KMS-11 (cell line): ENCODE data around the gene OR52L1.
"Not testable (repeated sequence)": the region's sequence is repeated elsewhere in the genome, so short reads cannot be mapped to it uniquely, and the experiment has no call there.

Source experiments
- H2AFZ ChIP-seq: fragments of 200-600 bp; sonication (generic); 2 replicates; pipeline ENCODE4 v1.6.1; 2016; ENCODE audit warnings: antibody characterized with exemption, mixed run types, low read depth
- H3K27ac ChIP-seq: fragments of 200-600 bp; sonication (generic); 2 replicates; pipeline ENCODE4 v1.6.1; 2016; ENCODE audit warnings: mild to moderate bottlenecking, mixed run types
- H3K27me3 ChIP-seq: fragments of 200-600 bp; sonication (generic); 2 replicates; pipeline ENCODE4 v1.6.1; 2017; ENCODE audit warnings: mild to moderate bottlenecking, low read depth, mixed run types, moderate library complexity; ENCODE audit not compliant: insufficient read depth
- H3K36me3 ChIP-seq: fragments of 200-600 bp; sonication (generic); 2 replicates; pipeline ENCODE4 v1.6.1; 2017; ENCODE audit warnings: mild to moderate bottlenecking, mixed run types; ENCODE audit not compliant: insufficient read depth
- H3K4me1 ChIP-seq: fragments of 200-600 bp; sonication (generic); 2 replicates; pipeline ENCODE4 v1.6.1; 2016; ENCODE audit warnings: mild to moderate bottlenecking, low read depth, mixed run types; ENCODE audit not compliant: poor library complexity, severe bottlenecking
- H3K4me2 ChIP-seq: fragments of 200-600 bp; sonication (generic); 2 replicates; pipeline ENCODE4 v1.7.0; 2016; ENCODE audit warnings: mild to moderate bottlenecking, mixed run types
- H3K4me3 ChIP-seq: fragments of 200-600 bp; sonication (generic); IDR thresholded peaks from 2 replicates; pipeline ENCODE4 v1.6.1; 2017; ENCODE audit warnings: low read depth, low read length, mixed read lengths; ENCODE audit not compliant: insufficient read depth
- H3K79me2 ChIP-seq: fragments of 200-600 bp; sonication (generic); 2 replicates; pipeline ENCODE4 v1.6.1; 2016; ENCODE audit warnings: low read depth, mixed run types; ENCODE audit not compliant: insufficient read depth
- H3K9ac ChIP-seq: fragments of 200-600 bp; sonication (generic); 2 replicates; pipeline ENCODE4 v1.6.1; 2016; ENCODE audit warnings: mild to moderate bottlenecking, mixed run types
- H4K20me1 ChIP-seq: fragments of 200-600 bp; sonication (generic); 2 replicates; pipeline ENCODE4 v1.6.1; 2016; ENCODE audit warnings: mild to moderate bottlenecking, mixed run types; ENCODE audit not compliant: insufficient read depth
- CTCF ChIP-seq: fragments of 200-600 bp; sonication (generic); conservative IDR thresholded peaks from 2 replicates; pipeline ENCODE4 v1.6.1; 2017; ENCODE audit warnings: low read depth, mild to moderate bottlenecking, antibody characterized with exemption, low read length, moderate library complexity, mixed read lengths

OR52L1 gene

GRCh38 chr11:5968394-5968793, 18.4 kb downstream of the OR52L1 start, which contains the start of gene OR56A5:
TSS of gene OR56A5 (minus strand) at chr11:5968494. CDS start at chr11:5968494, 0 bp downstream.
- no peak within 1 kb of the TSS for H3K4me3 ChIP-seq
- H3K79me2 ChIP-seq: no peaks in the 10 kb centered on the region
- TF ChIP-seq CTCF: no peak

GRCh38 chr11:5967708-5968107, 19.1 kb downstream of the OR52L1 start:
- Histone ChIP-seq H2AFZ (no peak overlapping the region), H3K4me2 (no peak overlapping the region), H3K4me1 (peaks cover under 1% of the 10 kb centered on the region), H3K27me3 (no peaks in the 10 kb centered on the region), H4K20me1 (no peaks in the 10 kb centered on the region), H3K79me2 (no peaks in the 10 kb centered on the region), H3K27ac (no peak overlapping the region), H3K4me3 (no peak overlapping the region), H3K36me3 (no peaks in the 10 kb centered on the region), H3K9ac (no peak overlapping the region)
- no peak for TF ChIP-seq CTCF

More at GRCh38 chr11:5968394-5968793, 18.4 kb downstream of the OR52L1 start, which contains the start of gene OR56A5:
- H4K20me1 ChIP-seq: no peaks in the 10 kb centered on the region
- no peaks in the 10 kb centered on the region for H3K27me3 ChIP-seq
- peaks cover 8% of the 10 kb centered on the region for H3K4me1 ChIP-seq
- H3K27ac ChIP-seq: no peak within 1 kb of the TSS
- no peak within 1 kb of the TSS for H2AFZ ChIP-seq
- H3K9ac ChIP-seq: no peak within 1 kb of the TSS
- no peak within 1 kb of the TSS for H3K4me2 ChIP-seq
- H3K36me3 ChIP-seq: no peaks in the 10 kb centered on the region

GRCh38 chr11:5966958-5967357, 19.8 kb downstream of the OR52L1 start:
- no peaks in the 10 kb centered on the region for H3K79me2 ChIP-seq
- H3K36me3 ChIP-seq: no peaks in the 10 kb centered on the region
- no peak overlapping the region for H2AFZ ChIP-seq
- no peaks in the 10 kb centered on the region for H3K4me1 ChIP-seq
- no peak for TF ChIP-seq CTCF
- no peaks in the 10 kb centered on the region for H3K27me3 ChIP-seq
- H3K9ac ChIP-seq: no peak overlapping the region
- H3K4me2 ChIP-seq: no peak overlapping the region
- no peak overlapping the region for H3K4me3 ChIP-seq
- no peak overlapping the region for H3K27ac ChIP-seq
- no peaks in the 10 kb centered on the region for H4K20me1 ChIP-seq

DNA sequence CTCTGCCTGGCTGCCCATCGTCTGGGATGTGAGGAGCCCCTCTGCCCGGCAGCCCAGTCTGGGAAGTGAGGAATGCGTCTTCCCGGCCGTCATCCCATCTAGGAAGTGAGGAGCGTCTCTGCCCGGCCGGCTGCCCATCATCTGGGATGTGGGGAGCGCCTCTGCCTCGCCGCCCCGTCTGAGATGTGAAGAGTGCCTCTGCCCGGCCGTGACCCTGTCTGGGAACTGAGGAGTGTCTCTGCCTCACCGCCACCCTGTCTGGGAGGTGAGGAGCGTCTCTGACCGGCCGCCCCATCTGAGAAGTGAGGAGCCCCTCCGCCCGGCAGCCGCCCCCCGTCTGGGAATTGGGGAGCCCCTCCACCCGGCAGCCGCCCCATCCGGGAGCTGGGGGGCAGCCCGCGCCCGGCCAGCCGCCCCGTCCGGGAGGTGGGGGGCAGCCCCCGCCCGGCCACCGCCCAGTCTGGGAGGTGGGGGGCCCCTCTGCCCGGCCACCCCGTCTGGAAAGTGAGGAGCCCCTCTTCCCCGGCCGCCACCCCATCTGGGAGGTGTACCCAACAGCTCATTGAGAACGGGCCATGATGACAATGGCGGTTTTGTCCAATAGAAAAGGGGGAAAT, 26.0 kb downstream of the OR52L1 start:
- not testable (repeated sequence) for H3K27ac ChIP-seq, H3K36me3 ChIP-seq, H2AFZ ChIP-seq, H3K9ac ChIP-seq, H3K79me2 ChIP-seq, H3K4me2 ChIP-seq, H3K4me3 ChIP-seq, H4K20me1 ChIP-seq, H3K4me1 ChIP-seq, H3K27me3 ChIP-seq

- H3K4me2 ChIP-seq: no peak overlapping the region
- H3K9ac ChIP-seq: no peak overlapping the region
- H2AFZ ChIP-seq: no peak overlapping the region
- no peaks in the 10 kb centered on the region for H4K20me1 ChIP-seq
- no peaks in the 10 kb centered on the region for H3K27me3 ChIP-seq
- no peak overlapping the region for H3K4me3 ChIP-seq
- H3K4me1 ChIP-seq: no peaks in the 10 kb centered on the region
- H3K27ac ChIP-seq: no peak overlapping the region
- TF ChIP-seq CTCF: no peak
- H3K79me2 ChIP-seq: no peaks in the 10 kb centered on the region
- no peaks in the 10 kb centered on the region for H3K36me3 ChIP-seq
These were observed 31.2 kb downstream of the OR52L1 start for GRCh38 chr11:5955586-5955985.
